Upper lobe of left lung (tissue), 6 donors: ENCODE data around the gene EEF2K. TPM values are rescaled to one million over a fixed set of nuclear protein-coding genes. Genes with fewer than 3 reads are reported as not detected.
A peak's percentile ranks its signal among the peaks of the same experiment; 100 is the strongest.

Source experiments
- ATAC-seq, 2 donors: fragments of 200-7000 bp; cut with Tn5 transposase; one replicate each; pipeline ENCODE4 v1.9.1; 2022; ENCODE audit warnings: mild to moderate bottlenecking in 2 of 2, moderate library complexity in 2 of 2; ENCODE audit not compliant: low FRiP score in 2 of 2
- DNase-seq, 2 donors: peaks; one replicate each; pipeline ENCODE4 v3.0.0-alpha.2; 2019 to 2020
- H3K27ac ChIP-seq, 4 donors: fragments of 200-600 bp; sonication (generic); one replicate each; pipeline ENCODE4 v1.5.1; 2016 to 2019
- H3K27me3 ChIP-seq, 4 donors: fragments of 200-600 bp; sonication (generic); one replicate each; pipeline ENCODE4 v1.5.1; 2017 to 2019
- H3K36me3 ChIP-seq, 4 donors: fragments of 200-600 bp; sonication (generic); one replicate each; pipeline ENCODE4 v1.5.1; 2016 to 2019
- H3K4me1 ChIP-seq, 4 donors: fragments of 200-600 bp; sonication (generic); one replicate each; pipeline ENCODE4 v1.5.1; 2018 to 2019
- H3K4me3 ChIP-seq, 4 donors: fragments of 200-600 bp; sonication (generic); one replicate each; pipeline ENCODE4 v1.5.1; 2017 to 2019; ENCODE audit warnings: mild to moderate bottlenecking in 2 of 4, moderate library complexity in 1 of 4
- H3K9me3 ChIP-seq, 4 donors: fragments of 200-600 bp; sonication (generic); one replicate each; pipeline ENCODE4 v1.5.1; 2018 to 2019
- CTCF ChIP-seq, 6 experiments: fragments of 450-650 bp in 4 of 6; fragments of 200-600 bp in 2 of 6; sonication (generic) in 2 of 6; IDR thresholded peaks; one replicate each; pipeline ENCODE4 v1.5.1; 2016 to 2019; ENCODE audit warnings: antibody characterized with exemption in 6 of 6
- EP300 ChIP-seq, 4 donors: sonication (generic); formaldehyde crosslinking; IDR thresholded peaks; one replicate each; pipeline ENCODE4 v1.5.1; 2017; ENCODE audit warnings: antibody characterized with exemption in 4 of 4, control low read depth in 2 of 4
- POLR2A ChIP-seq, 4 donors: fragments of 450-650 bp; IDR thresholded peaks; one replicate each; pipeline ENCODE4 v1.5.1; 2016 to 2017; ENCODE audit warnings: antibody characterized with exemption in 4 of 4, mild to moderate bottlenecking in 2 of 4
- POLR2AphosphoS5 ChIP-seq, 2 donors: sonication (generic); formaldehyde crosslinking; IDR thresholded peaks; one replicate each; pipeline ENCODE4 v1.5.1; 2017; ENCODE audit warnings: antibody characterized with exemption in 2 of 2
- WGBS, 2 donors: methylation state at CpG; one replicate each; pipeline ENCODE4 v1.1.5; 2017 to 2018; 5-methylcytosine and 5-hydroxymethylcytosine counted together
- total RNA-seq, 6 donors: library from RNA; depleted of rRNA in 4 of 6; stranded (reverse); fragments of >200 nt in 4 of 6; gene quantifications; one replicate each; pipeline versions ENCODE4 v1.1.0 to v1.2.1, GENCODE V29; 2016 to 2021
- donor health status: DM: no; HTN: no; CAD: no; lungs with moderate emphysema.
- donor health status: DM: no; HTN: yes; CAD: no; lungs with severe emphysema.

The EEF2K gene
- total RNA-seq = 10 to 100 TPM; 16.9 to 48.2 (median 29.2) TPM

GRCh38 chr16:22206013-22206841 lies at the start of gene EEF2K:
Gene EEF2K, plus strand, starts transcription at chr16:22206278. Its CDS starts 19,452 bp downstream, at chr16:22225730.
- H3K4me3 ChIP-seq = peak within 1 kb of the TSS; percentile 92 to 98 (median 94)
- 0 to 1% methylated on average over 10 to 18 of the region's 74 CpGs for WGBS, 2 donors
- peak in 2 of 4 donors; percentile 30 to 59 for TF ChIP-seq POLR2A (IDR thresholded peaks at IDR 0.05)
- TF ChIP-seq CTCF (IDR thresholded peaks at IDR 0.05) = peak; percentile 86 to 98 (median 97)
- TF ChIP-seq EP300 (IDR thresholded peaks at IDR 0.05) = no peak
- TF ChIP-seq POLR2AphosphoS5 (IDR thresholded peaks at IDR 0.05) = peak; percentile 77 to 82
- no peaks in the 10 kb centered on the region for H3K36me3 ChIP-seq
- H3K4me1 ChIP-seq = peaks cover 23 to 41% (median 30%) of the 10 kb centered on the region in 4 donors
- H3K27ac ChIP-seq = peak within 1 kb of the TSS; percentile 83 to 95 (median 90)
- ATAC-seq = peak; percentile 94 to 97
- peak; percentile 95 to 97 for DNase-seq
- H3K27me3 ChIP-seq = no peaks in the 10 kb centered on the region
- no peaks in the 10 kb centered on the region for H3K9me3 ChIP-seq

GRCh38 chr16:22161401-22161800 lies 44.7 kb upstream of the EEF2K start:
- Histone ChIP-seq H3K36me3 (no peaks in the 10 kb centered on the region), H3K27me3 (peaks cover 0 to 9% (median 2%) of the 10 kb centered on the region in 4 donors), H3K4me3 (no peak overlapping the region), H3K27ac (no peak overlapping the region), H3K9me3 (no peaks in the 10 kb centered on the region), H3K4me1 (peaks cover 0 to 8% (median 6%) of the 10 kb centered on the region in 4 donors)
- ATAC-seq (no peak), DNase-seq (no peak)
- TF ChIP-seq POLR2A (IDR thresholded peaks at IDR 0.05) (no peak), POLR2AphosphoS5 (IDR thresholded peaks at IDR 0.05) (no peak), EP300 (IDR thresholded peaks at IDR 0.05) (no peak), CTCF (IDR thresholded peaks at IDR 0.05) (no peak)

- Histone ChIP-seq H3K36me3 (no peaks in the 10 kb centered on the region), H3K4me3 (peak within 1 kb of the TSS in 3 of 4 donors; percentile 0 to 26 (median 12)), H3K4me1 (peaks cover 0 to 8% (median 6%) of the 10 kb centered on the region in 4 donors), H3K27ac (no peak within 1 kb of the TSS), H3K9me3 (no peaks in the 10 kb centered on the region), H3K27me3 (peaks cover 0 to 9% (median 2%) of the 10 kb centered on the region in 4 donors)
- DNase-seq = peak; percentile 25 to 85
- ATAC-seq = peak in 1 of 2 donors; percentile 20
- TF ChIP-seq POLR2AphosphoS5 (IDR thresholded peaks at IDR 0.05) (no peak), CTCF (IDR thresholded peaks at IDR 0.05) (no peak), EP300 (IDR thresholded peaks at IDR 0.05) (no peak), POLR2A (IDR thresholded peaks at IDR 0.05) (no peak)
- WGBS, 2 donors = 8 to 73% methylated on average over 2 to 32 of the region's 40 CpGs
These were observed 44.0 kb upstream of the EEF2K start, which contains the start of gene SDR42E2 for GRCh38 chr16:22161999-22162655. Gene SDR42E2, plus strand, starts transcription at chr16:22162506. Its CDS starts 3,077 bp downstream, at chr16:22165583.

- Histone ChIP-seq H3K9me3 (no peaks in the 10 kb centered on the region), H3K27ac (no peak overlapping the region), H3K27me3 (peaks cover 0 to 9% (median 2%) of the 10 kb centered on the region in 4 donors), H3K4me1 (peaks cover 0 to 8% (median 6%) of the 10 kb centered on the region in 4 donors), H3K4me3 (peak overlapping the region in 3 of 4 donors; percentile 0 to 26 (median 12)), H3K36me3 (no peaks in the 10 kb centered on the region)
- TF ChIP-seq CTCF (IDR thresholded peaks at IDR 0.05) (no peak), POLR2A (IDR thresholded peaks at IDR 0.05) (no peak), EP300 (IDR thresholded peaks at IDR 0.05) (no peak)
- WGBS, 2 donors = 31 to 37% methylated on average over 12 to 14 of the region's 14 CpGs
- ATAC-seq (no peak), DNase-seq (no peak)
These were observed 43.4 kb upstream of the EEF2K start for GRCh38 chr16:22162656-22163009.
